SK-N-SH treated with all-trans-retinoic acid at 6 μM for 48 hours (cell line): ENCODE results near the gene OR2K2.

Experiments
- BACH2 ChIP-seq: fragments of 250-450 bp; sonication (Bioruptor Pico); IDR thresholded peaks from 2 replicates; pipeline ENCODE4 v1.9.0; 2021; ENCODE audit warnings: mild to moderate bottlenecking, borderline replicate concordance
- CREB5 ChIP-seq: fragments of 250-450 bp; sonication (Bioruptor Pico); IDR thresholded peaks from 2 replicates; pipeline ENCODE4 v1.5.1; 2020; ENCODE audit warnings: low read depth, mild to moderate bottlenecking, moderate library complexity
- CSRNP3 ChIP-seq: fragments of 250-450 bp; sonication (Bioruptor Pico); IDR thresholded peaks from 2 replicates; pipeline ENCODE4 v1.5.1; 2021; ENCODE audit warnings: mild to moderate bottlenecking, moderate library complexity
- ESRRG ChIP-seq: fragments of 250-450 bp; sonication (Bioruptor Pico); IDR thresholded peaks from 2 replicates; pipeline ENCODE4 v1.6.1; 2021; ENCODE audit warnings: mild to moderate bottlenecking
- GLIS3 ChIP-seq: fragments of 250-450 bp; sonication (Bioruptor Pico); IDR thresholded peaks from 2 replicates; pipeline ENCODE4 v1.5.0; 2020; ENCODE audit warnings: mild to moderate bottlenecking, moderate library complexity
- PATZ1 ChIP-seq: fragments of 250-450 bp; sonication (Bioruptor Pico); IDR thresholded peaks from 2 replicates; pipeline ENCODE4 v1.8.0; 2020; ENCODE audit warnings: mild to moderate bottlenecking, moderate library complexity, borderline replicate concordance
- PPARA ChIP-seq: fragments of 250-450 bp; sonication (Bioruptor Pico); IDR thresholded peaks from 2 replicates; pipeline ENCODE4 v1.5.0; 2020; ENCODE audit warnings: mild to moderate bottlenecking, borderline replicate concordance
- TCF4 ChIP-seq: fragments of 250-450 bp; sonication (Bioruptor Pico); IDR thresholded peaks from 2 replicates; pipeline ENCODE4 v1.8.0; 2021; ENCODE audit warnings: mild to moderate bottlenecking, moderate library complexity, borderline replicate concordance
- ZFP3 ChIP-seq: fragments of 250-450 bp; sonication (Bioruptor Pico); IDR thresholded peaks from 2 replicates; pipeline ENCODE4 v1.5.0; 2020; ENCODE audit warnings: mild to moderate bottlenecking, moderate library complexity
- ZFP30 ChIP-seq: fragments of 450-650 bp; formaldehyde crosslinking; IDR thresholded peaks from 2 replicates; pipeline ENCODE4 v1.5.0; 2022; ENCODE audit warnings: mild to moderate bottlenecking, moderate library complexity

GRCh38 chr9:111305914-111306313 lies 24.1 kb downstream of the OR2K2 start:
- TF ChIP-seq CSRNP3 (no peak), TCF4 (CRISPR knock-in tag) (no peak), BACH2 (CRISPR knock-in tag) (no peak), CREB5 (no peak), ESRRG (CRISPR knock-in tag) (no peak), ZFP30 (CRISPR knock-in tag) (no peak), PATZ1 (CRISPR knock-in tag) (no peak), GLIS3 (CRISPR knock-in tag) (no peak), PPARA (CRISPR knock-in tag) (no peak), ZFP3 (CRISPR knock-in tag) (no peak)
